ENCODE data around the gene CD44.
"Not testable (repeated sequence)": the region's sequence is repeated elsewhere in the genome, so short reads cannot be mapped to it uniquely, and the experiment has no call there.

CD44 gene

GRCh38 chr11:35218956-35219355, 80.0 kb downstream of the CD44 start:
- in situ Hi-C loops (cut with MboI; ENCODE audit: low sequenced_read_pairs, unreplicated experiment): no loop called here
- no peak for DNase-seq (ENCODE audit: low spot score)
- TF ChIP-seq CTCF (IDR thresholded peaks at IDR 0.05; ENCODE audit: borderline replicate concordance, control extremely low read depth, extremely low read depth, insufficient read depth, missing control alignments): no peak

- in situ Hi-C loops (cut with MboI; ENCODE audit: low sequenced_read_pairs, unreplicated experiment): no loop called here
- no peak for DNase-seq (ENCODE audit: low spot score)
- TF ChIP-seq CTCF (IDR thresholded peaks at IDR 0.05; ENCODE audit: borderline replicate concordance, control extremely low read depth, extremely low read depth, insufficient read depth, missing control alignments): no peak
Observed at GRCh38 chr11:35223371-35223796, 84.4 kb downstream of the CD44 start.

GRCh38 chr11:35223991-35224390, 85.0 kb downstream of the CD44 start:
- in situ Hi-C loops (cut with MboI; ENCODE audit: low sequenced_read_pairs, unreplicated experiment): no loop called here
- TF ChIP-seq CTCF (IDR thresholded peaks at IDR 0.05; ENCODE audit: borderline replicate concordance, control extremely low read depth, extremely low read depth, insufficient read depth, missing control alignments): no peak
- no peak for DNase-seq (ENCODE audit: low spot score)

GRCh38 chr11:35225946-35226520, 87.1 kb downstream of the CD44 start:
- no peak for TF ChIP-seq CTCF (IDR thresholded peaks at IDR 0.05; ENCODE audit: borderline replicate concordance, control extremely low read depth, extremely low read depth, insufficient read depth, missing control alignments)
- in situ Hi-C loops (cut with MboI; ENCODE audit: low sequenced_read_pairs, unreplicated experiment): no loop called here
- no peak for DNase-seq (ENCODE audit: low spot score)

GRCh38 chr11:35226756-35227155, 87.8 kb downstream of the CD44 start:
- DNase-seq (ENCODE audit: low spot score); in situ Hi-C loops (cut with MboI; ENCODE audit: low sequenced_read_pairs, unreplicated experiment): not testable (repeated sequence)

- in situ Hi-C loops (cut with MboI; ENCODE audit: low sequenced_read_pairs, unreplicated experiment): no loop called here
- DNase-seq (ENCODE audit: low spot score): no peak
- TF ChIP-seq CTCF (IDR thresholded peaks at IDR 0.05; ENCODE audit: borderline replicate concordance, control extremely low read depth, extremely low read depth, insufficient read depth, missing control alignments): no peak
Observed at GRCh38 chr11:35227576-35228327, 88.8 kb downstream of the CD44 start.

- in situ Hi-C loops (cut with MboI; ENCODE audit: low sequenced_read_pairs, unreplicated experiment): no loop called here
- no peak for DNase-seq (ENCODE audit: low spot score)
- no peak for TF ChIP-seq CTCF (IDR thresholded peaks at IDR 0.05; ENCODE audit: borderline replicate concordance, control extremely low read depth, extremely low read depth, insufficient read depth, missing control alignments)
Observed at GRCh38 chr11:35228328-35228725, 89.4 kb downstream of the CD44 start.

All from GM13976 (cell line).